Liver (tissue), 3 donors: Measurements from ENCODE around the gene GLRX5.

Experiments
- CTCF ChIP-seq: fragments of 150-350 bp; IDR thresholded peaks from 2 replicates; pipeline ENCODE4 v1.5.1; 2017; ENCODE audit warnings: improper control_type of control experiment, low read depth, low read length; ENCODE audit not compliant: missing input control
- FOXA1 ChIP-seq: IDR thresholded peaks from 2 replicates; pipeline ENCODE4 v1.6.1; 2016; ENCODE audit warnings: antibody characterized with exemption
- REST ChIP-seq: IDR thresholded peaks from 2 replicates; pipeline ENCODE4 v1.6.1; 2016; ENCODE audit warnings: antibody characterized with exemption, mild to moderate bottlenecking
- TAF1 ChIP-seq: conservative IDR thresholded peaks from 2 replicates; pipeline ENCODE4 v1.6.1; 2016; ENCODE audit warnings: antibody characterized with exemption, mild to moderate bottlenecking
- donor health status: healthy.
- donor health status: healthy.

GRCh38 chr14:95536671-95537070, 1.8 kb downstream of the GLRX5 start:
- TF ChIP-seq TAF1, result no peak
- no peak for TF ChIP-seq CTCF
- no peak for TF ChIP-seq REST
- no peak for TF ChIP-seq FOXA1
